ENCODE measurements around the gene EMILIN1.

DNA sequence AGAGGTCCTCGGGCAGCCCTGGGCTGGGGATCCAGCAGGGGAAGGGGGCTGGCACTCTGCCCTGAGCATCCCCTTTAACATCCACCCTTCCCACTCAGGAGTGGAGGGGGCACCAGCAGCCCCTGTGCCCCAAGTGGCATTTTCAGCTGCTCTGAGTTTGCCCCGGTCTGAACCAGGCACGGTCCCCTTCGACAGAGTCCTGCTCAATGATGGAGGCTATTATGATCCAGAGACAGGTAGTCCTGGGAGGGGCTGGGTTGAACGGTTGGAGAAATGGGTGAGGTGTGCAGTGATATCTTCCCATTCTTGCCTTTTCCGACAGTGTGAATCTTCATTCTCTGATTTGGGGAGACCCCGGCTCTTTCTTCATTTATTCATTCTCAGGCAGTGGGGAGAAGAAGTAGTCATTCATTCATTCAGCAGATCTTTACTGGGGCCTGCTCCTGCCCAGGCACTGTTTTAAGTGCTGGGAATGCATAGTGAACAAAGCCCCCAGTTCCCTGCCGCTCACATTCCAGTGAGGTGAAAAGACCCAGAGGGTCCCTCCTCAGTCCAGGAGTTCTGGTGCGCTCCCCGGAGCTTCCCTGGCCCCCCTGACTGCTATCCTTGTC, 6.8 kb downstream of the EMILIN1 start:
- TF ChIP-seq, protein P1, sequence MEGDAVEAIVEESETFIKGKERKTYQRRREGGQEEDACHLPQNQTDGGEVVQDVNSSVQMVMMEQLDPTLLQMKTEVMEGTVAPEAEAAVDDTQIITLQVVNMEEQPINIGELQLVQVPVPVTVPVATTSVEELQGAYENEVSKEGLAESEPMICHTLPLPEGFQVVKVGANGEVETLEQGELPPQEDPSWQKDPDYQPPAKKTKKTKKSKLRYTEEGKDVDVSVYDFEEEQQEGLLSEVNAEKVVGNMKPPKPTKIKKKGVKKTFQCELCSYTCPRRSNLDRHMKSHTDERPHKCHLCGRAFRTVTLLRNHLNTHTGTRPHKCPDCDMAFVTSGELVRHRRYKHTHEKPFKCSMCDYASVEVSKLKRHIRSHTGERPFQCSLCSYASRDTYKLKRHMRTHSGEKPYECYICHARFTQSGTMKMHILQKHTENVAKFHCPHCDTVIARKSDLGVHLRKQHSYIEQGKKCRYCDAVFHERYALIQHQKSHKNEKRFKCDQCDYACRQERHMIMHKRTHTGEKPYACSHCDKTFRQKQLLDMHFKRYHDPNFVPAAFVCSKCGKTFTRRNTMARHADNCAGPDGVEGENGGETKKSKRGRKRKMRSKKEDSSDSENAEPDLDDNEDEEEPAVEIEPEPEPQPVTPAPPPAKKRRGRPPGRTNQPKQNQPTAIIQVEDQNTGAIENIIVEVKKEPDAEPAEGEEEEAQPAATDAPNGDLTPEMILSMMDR (IDR thresholded peaks at IDR 0.05), result no peak
- no peak for TF ChIP-seq POLR2A (IDR thresholded peaks at IDR 0.05)

All from breast epithelium (tissue), 3 donors.